GM23338 (cell line): Measurements from ENCODE around the gene RBPJ.

Experiments used
- CTCF ChIP-seq, 2 experiments: fragments of 200-600 bp in 1 of 2; sonication (generic) in 1 of 2; conservative IDR thresholded peaks; 2 replicates each; pipeline versions ENCODE4 v1.5.1 to v1.6.1; 2016 to 2017; ENCODE audit warnings: antibody characterized with exemption in 2 of 2, low read depth in 2 of 2, mild to moderate bottlenecking in 2 of 2, moderate library complexity in 1 of 2
- EZH2phosphoT487 ChIP-seq: fragments of 200-600 bp; sonication (generic); IDR thresholded peaks from one replicate; pipeline ENCODE4 v1.8.1; 2018; ENCODE audit warnings: antibody characterized with exemption; ENCODE audit not compliant: unreplicated experiment
- POLR2AphosphoS5 ChIP-seq: IDR thresholded peaks from 2 replicates; pipeline ENCODE4 v1.6.1; 2016; ENCODE audit warnings: antibody characterized with exemption, low read depth
- TF ChIP-seq, protein P1 (sequence below): IDR thresholded peaks from 2 replicates; pipeline ENCODE4 v1.6.1; 2016; ENCODE audit warnings: antibody characterized with exemption

DNA sequence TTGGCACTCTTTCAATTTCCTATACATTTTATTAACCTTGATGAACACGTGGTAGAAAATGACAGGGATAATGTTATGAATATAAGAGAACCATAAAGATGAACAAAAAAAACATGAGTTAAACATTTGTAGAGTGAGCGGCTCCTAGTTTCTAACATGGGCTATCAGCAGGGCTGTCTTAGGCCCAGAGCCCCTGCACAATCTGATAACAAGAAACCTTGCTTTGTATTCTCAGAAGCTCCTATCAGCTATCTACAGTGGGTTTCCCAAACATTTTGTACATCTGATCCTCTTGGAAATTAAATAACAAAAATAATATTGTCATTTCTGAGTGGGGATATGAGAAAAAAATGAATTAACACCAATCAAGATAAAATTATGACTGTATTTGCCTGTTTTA lies 10.6 kb upstream of the RBPJ start:
- TF ChIP-seq EZH2phosphoT487 (no peak), CTCF (conservative IDR thresholded peaks at IDR 0.05; ENCODE audit: low read depth in 2 of 2) (no peak), POLR2AphosphoS5 (no peak)
- TF ChIP-seq, protein P1, sequence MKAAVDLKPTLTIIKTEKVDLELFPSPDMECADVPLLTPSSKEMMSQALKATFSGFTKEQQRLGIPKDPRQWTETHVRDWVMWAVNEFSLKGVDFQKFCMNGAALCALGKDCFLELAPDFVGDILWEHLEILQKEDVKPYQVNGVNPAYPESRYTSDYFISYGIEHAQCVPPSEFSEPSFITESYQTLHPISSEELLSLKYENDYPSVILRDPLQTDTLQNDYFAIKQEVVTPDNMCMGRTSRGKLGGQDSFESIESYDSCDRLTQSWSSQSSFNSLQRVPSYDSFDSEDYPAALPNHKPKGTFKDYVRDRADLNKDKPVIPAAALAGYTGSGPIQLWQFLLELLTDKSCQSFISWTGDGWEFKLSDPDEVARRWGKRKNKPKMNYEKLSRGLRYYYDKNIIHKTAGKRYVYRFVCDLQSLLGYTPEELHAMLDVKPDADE, result no peak
